K562 (cell line): ENCODE results near the gene KNCN. TPM values are rescaled to one million over a fixed set of nuclear protein-coding genes. Genes with fewer than 3 reads are reported as not detected.
A peak's percentile ranks its signal among the peaks of the same experiment; 100 is the strongest.

Experiments used
- BCLAF1 ChIP-seq, 2 experiments: fragments of 450-650 bp in 1 of 2; IDR thresholded peaks; 2 replicates each; pipeline ENCODE4 v1.6.1; 2011 to 2017; ENCODE audit warnings: low read depth in 2 of 2, antibody characterized with exemption in 1 of 2, borderline replicate concordance in 1 of 2, low read length in 1 of 2, mild to moderate bottlenecking in 1 of 2, mixed read lengths in 1 of 2; ENCODE audit not compliant: control insufficient read depth in 1 of 2
- CHD4 ChIP-seq: fragments of 200-600 bp; sonication (generic); IDR thresholded peaks from 3 replicates; pipeline ENCODE4 v1.6.1; 2012; ENCODE audit warnings: low read depth, mild to moderate bottlenecking, mixed read lengths, low read length, inconsistent platforms; ENCODE audit not compliant: insufficient read depth, insufficient replicate concordance, poor library complexity, severe bottlenecking
- FOXO4 ChIP-seq: fragments of 450-650 bp; formaldehyde crosslinking; IDR thresholded peaks from 2 replicates; pipeline ENCODE4 v1.4.0; 2020; ENCODE audit warnings: mild to moderate bottlenecking, moderate library complexity
- GABPB1 ChIP-seq: sonication (generic); formaldehyde crosslinking; IDR thresholded peaks from 2 replicates; pipeline ENCODE4 v1.8.0; 2022; ENCODE audit warnings: mild to moderate bottlenecking, missing genetic modification reagents
- PTBP1 ChIP-seq: fragments of 200-400 bp; formaldehyde crosslinking; IDR thresholded peaks from 2 replicates; pipeline ENCODE4 v1.6.1; 2017; ENCODE audit warnings: low read depth, low read length
- RBBP5 ChIP-seq: fragments of 200-600 bp; sonication (generic); IDR thresholded peaks from 2 replicates; pipeline ENCODE4 v1.6.1; 2012; ENCODE audit warnings: borderline replicate concordance, mild to moderate bottlenecking, low read length, control low read depth, inconsistent platforms; ENCODE audit not compliant: insufficient read depth, poor library complexity, severe bottlenecking
- RFX1 ChIP-seq: fragments of 450-650 bp; IDR thresholded peaks from 2 replicates; pipeline ENCODE4 v1.6.1; 2016; ENCODE audit warnings: mild to moderate bottlenecking, moderate library complexity
- TARDBP ChIP-seq: fragments of 450-650 bp; IDR thresholded peaks from 2 replicates; pipeline ENCODE4 v1.6.1; 2016
- TEAD4 ChIP-seq, 2 experiments: sonication (generic) in 1 of 2; formaldehyde crosslinking in 1 of 2; IDR thresholded peaks; 2 replicates each; pipeline versions ENCODE4 v1.6.1 to v1.8.0; 2012 to 2022; ENCODE audit warnings: borderline replicate concordance in 1 of 2, inconsistent platforms in 1 of 2, low read length in 1 of 2, mild to moderate bottlenecking in 1 of 2, missing genetic modification reagents in 1 of 2
- ZBTB33 ChIP-seq: sonication (generic); formaldehyde crosslinking; IDR thresholded peaks from 2 replicates; pipeline ENCODE4 v1.8.1; 2023; ENCODE audit warnings: mild to moderate bottlenecking, missing genetic modification reagents
- ZHX1 ChIP-seq: fragments of 150-350 bp; conservative IDR thresholded peaks from 2 replicates; pipeline ENCODE4 v1.6.1; 2014; ENCODE audit warnings: low read length
- ZKSCAN3 ChIP-seq: fragments of 250-450 bp; sonication (Bioruptor Pico); IDR thresholded peaks from 2 replicates; pipeline ENCODE4 v1.4.0; 2020
- ZNF143 ChIP-seq: sonication (generic); formaldehyde crosslinking; IDR thresholded peaks from 2 replicates; pipeline ENCODE4 v1.9.0; 2022; ENCODE audit warnings: mild to moderate bottlenecking, missing genetic modification reagents
- ZNF174 ChIP-seq: fragments of 250-450 bp; sonication (Bioruptor Pico); IDR thresholded peaks from 2 replicates; pipeline ENCODE4 v1.4.0; 2020; ENCODE audit warnings: mild to moderate bottlenecking
- ZNF511 ChIP-seq: sonication (generic); formaldehyde crosslinking; IDR thresholded peaks from 2 replicates; pipeline ENCODE4 v1.8.0; 2022; ENCODE audit warnings: mild to moderate bottlenecking, missing genetic modification reagents
- ZNF586 ChIP-seq: fragments of 450-650 bp; formaldehyde crosslinking; conservative IDR thresholded peaks from 2 replicates; pipeline ENCODE4 v1.4.0; 2020; ENCODE audit warnings: mild to moderate bottlenecking, moderate library complexity
- polyA plus RNA-seq, 8 experiments: library from polyadenylated mRNA; depleted of rRNA in 4 of 8; stranded (reverse) in 5 of 8; unstranded in 3 of 8; fragments of >200 nt; fragmentation: Nextera tagmentation in 2 of 8; fragmentation: Illumina TruSeq in 1 of 8; extraction: Ambion mirVana in 2 of 8; extraction: Trizol in 1 of 8; gene quantifications; 2 replicates each; pipeline versions ENCODE4 v1.2.1 to v1.2.3, GENCODE V29; 2011 to 2014; ENCODE audit warnings: inconsistent platforms in 1 of 8, missing spikeins in 1 of 8
- total RNA-seq, 7 experiments: library from RNA; depleted of rRNA in 6 of 7; stranded (reverse); fragments of >200 nt in 6 of 7; fragmentation: Illumina TruSeq in 2 of 7; extraction: Trizol in 2 of 7; gene quantifications; 2 replicates each; pipeline versions ENCODE4 v1.2.1 to v1.2.3, GENCODE V29; 2011 to 2021; ENCODE audit warnings: low replicate concordance in 1 of 7

KNCN gene
- total and polyA plus RNA-seq, 9 of the 15 experiments (the other 6 are each of a cell fraction or from before 2014, with no cell fraction given): not detected

- TF ChIP-seq RBBP5 (no peak), ZNF174 (CRISPR knock-in tag) (no peak), RFX1 (no peak), ZNF511 (CRISPR knock-in tag) (no peak), GABPB1 (peak; percentile 77; the same call in 1 of the 2 replicates), FOXO4 (CRISPR knock-in tag) (no peak), TEAD4 (IDR thresholded peaks at IDR 0.05; ENCODE audit: low read length) (peak; percentile 53; the same call in 1 of the 2 replicates), TEAD4 (CRISPR knock-in tag; IDR thresholded peaks at IDR 0.05; ENCODE audit: borderline replicate concordance) (no peak), CHD4 (no peak), ZKSCAN3 (CRISPR knock-in tag) (no peak), ZNF586 (CRISPR knock-in tag) (no peak), ZHX1 (no peak), ZBTB33 (CRISPR knock-in tag) (peak; percentile 33; the same call in 1 of the 2 replicates), TARDBP (peak; percentile 91), BCLAF1 (IDR thresholded peaks at IDR 0.05; ENCODE audit: borderline replicate concordance in 1 of 2, control insufficient read depth in 1 of 2, low read depth in 2 of 2, low read length in 1 of 2) (no peak), PTBP1 (no peak), ZNF143 (CRISPR knock-in tag) (peak; percentile 11; the same call in 1 of the 2 replicates)
These were observed 23.8 kb downstream of the KNCN start (continued) for GRCh38 chr1:46527474-46528296.
